HepG2 (cell line): ENCODE measurements around the gene IL1A. TPM values are rescaled to one million over a fixed set of nuclear protein-coding genes. Genes with fewer than 3 reads are reported as not detected.

ENCODE experiments used
- ARID2 ChIP-seq: sonication (generic); formaldehyde crosslinking; IDR thresholded peaks from 2 replicates; pipeline ENCODE4 v1.8.1; 2022; ENCODE audit warnings: mild to moderate bottlenecking, missing genetic modification reagents, borderline replicate concordance
- ATF1 ChIP-seq: IDR thresholded peaks from 2 replicates; pipeline ENCODE4 v1.6.1; 2016; ENCODE audit warnings: mild to moderate bottlenecking, control low read depth
- CREB3 ChIP-seq: sonication (generic); formaldehyde crosslinking; IDR thresholded peaks from 2 replicates; pipeline ENCODE4 v1.5.0; 2020; ENCODE audit warnings: missing genetic modification reagents
- DR1 ChIP-seq: sonication (generic); formaldehyde crosslinking; IDR thresholded peaks from 2 replicates; pipeline ENCODE4 v1.8.0; 2021; ENCODE audit warnings: mild to moderate bottlenecking, missing genetic modification reagents, inconsistent platforms
- ESRRA ChIP-seq: sonication (generic); formaldehyde crosslinking; IDR thresholded peaks from 2 replicates; pipeline ENCODE4 v1.5.1; 2020; ENCODE audit warnings: mild to moderate bottlenecking, low read depth, missing genetic modification reagents
- GABPB1 ChIP-seq: IDR thresholded peaks from 2 replicates; pipeline ENCODE4 v1.6.1; 2016; ENCODE audit warnings: mild to moderate bottlenecking, missing genetic modification reagents, moderate library complexity, missing compliant biosample characterization
- MXI1 ChIP-seq: IDR thresholded peaks from 3 replicates; pipeline ENCODE4 v1.6.1; 2012; ENCODE audit warnings: low read depth, low read length, inconsistent platforms, borderline replicate concordance
- NR2C2 ChIP-seq: sonication (generic); formaldehyde crosslinking; IDR thresholded peaks from 2 replicates; pipeline ENCODE4 v1.4.0; 2020; ENCODE audit warnings: missing genetic modification reagents, mild to moderate bottlenecking, moderate library complexity, borderline replicate concordance
- RXRA ChIP-seq: sonication (generic); formaldehyde crosslinking; IDR thresholded peaks from 2 replicates; pipeline ENCODE4 v1.5.1; 2020; ENCODE audit warnings: missing genetic modification reagents
- SNAI1 ChIP-seq: sonication (generic); formaldehyde crosslinking; IDR thresholded peaks from 2 replicates; pipeline ENCODE4 v1.5.0; 2020; ENCODE audit warnings: mild to moderate bottlenecking, missing genetic modification reagents, borderline replicate concordance
- SYNCRIP ChIP-seq: fragments of 200-400 bp; formaldehyde crosslinking; IDR thresholded peaks from 2 replicates; pipeline ENCODE4 v1.6.1; 2018; ENCODE audit warnings: mild to moderate bottlenecking, low read depth, low read length; ENCODE audit not compliant: insufficient read depth
- TARDBP ChIP-seq: sonication (generic); formaldehyde crosslinking; IDR thresholded peaks from 2 replicates; pipeline ENCODE4 v1.8.0; 2022; ENCODE audit warnings: mild to moderate bottlenecking, missing genetic modification reagents
- THYN1 ChIP-seq: sonication (generic); formaldehyde crosslinking; IDR thresholded peaks from 2 replicates; pipeline ENCODE4 v1.8.1; 2023; ENCODE audit warnings: low read depth, mild to moderate bottlenecking, moderate library complexity, missing genetic modification reagents, borderline replicate concordance
- WIZ ChIP-seq: sonication (generic); formaldehyde crosslinking; IDR thresholded peaks from 2 replicates; pipeline ENCODE4 v1.5.1; 2020; ENCODE audit warnings: mild to moderate bottlenecking, missing genetic modification reagents
- ZNF260 ChIP-seq: sonication (generic); formaldehyde crosslinking; IDR thresholded peaks from 2 replicates; pipeline ENCODE4 v1.4.0; 2020; ENCODE audit warnings: missing genetic modification reagents, low read depth, mild to moderate bottlenecking, borderline replicate concordance
- ZNF562 ChIP-seq: sonication (generic); formaldehyde crosslinking; IDR thresholded peaks from 2 replicates; pipeline ENCODE4 v1.8.0; 2022; ENCODE audit warnings: missing genetic modification reagents, borderline replicate concordance
- ZNF563 ChIP-seq: sonication (generic); formaldehyde crosslinking; IDR thresholded peaks from 2 replicates; pipeline ENCODE4 v1.8.0; 2022; ENCODE audit warnings: mild to moderate bottlenecking, moderate library complexity, missing genetic modification reagents
- ZNF670 ChIP-seq: sonication (generic); formaldehyde crosslinking; IDR thresholded peaks from 2 replicates; pipeline ENCODE4 v1.8.0; 2022; ENCODE audit warnings: mild to moderate bottlenecking, missing genetic modification reagents, borderline replicate concordance
- ZNF780A ChIP-seq: sonication (generic); formaldehyde crosslinking; IDR thresholded peaks from 2 replicates; pipeline ENCODE4 v1.8.0; 2022; ENCODE audit warnings: mild to moderate bottlenecking, missing genetic modification reagents, moderate library complexity
- ZNF878 ChIP-seq: sonication (generic); formaldehyde crosslinking; IDR thresholded peaks from 2 replicates; pipeline ENCODE4 v1.8.1; 2023; ENCODE audit warnings: mild to moderate bottlenecking, missing genetic modification reagents, moderate library complexity
- polyA plus RNA-seq, 8 experiments: library from polyadenylated mRNA; depleted of rRNA in 3 of 8; stranded (reverse) in 7 of 8; unstranded in 1 of 8; fragments of >200 nt; fragmentation: Illumina TruSeq in 4 of 8; extraction: Trizol in 4 of 8; gene quantifications; 2 replicates each; pipeline versions ENCODE4 v1.2.1 to v1.2.3, GENCODE V29; 2011 to 2016; ENCODE audit warnings: low read depth in 4 of 8, missing spikeins in 1 of 8, mixed read lengths in 1 of 8; ENCODE audit not compliant: insufficient read depth in 1 of 8
- total RNA-seq, 5 experiments: library from RNA; depleted of rRNA; stranded (reverse); fragments of >200 nt; fragmentation: Illumina TruSeq; extraction: Trizol; gene quantifications; 2 replicates each; pipeline ENCODE4 v1.2.3, GENCODE V29; 2016; ENCODE audit warnings: low read depth in 1 of 5
- TF ChIP-seq, protein P1 (sequence below): sonication (generic); formaldehyde crosslinking; IDR thresholded peaks from 2 replicates; pipeline ENCODE4 v1.4.0; 2020; ENCODE audit warnings: mild to moderate bottlenecking, missing genetic modification reagents
- TF ChIP-seq, protein P2 (sequence below): sonication (generic); formaldehyde crosslinking; IDR thresholded peaks from 2 replicates; pipeline ENCODE4 v1.4.0; 2020; ENCODE audit warnings: mild to moderate bottlenecking, missing genetic modification reagents
- TF ChIP-seq, protein P3 (sequence below): sonication (generic); formaldehyde crosslinking; IDR thresholded peaks from 2 replicates; pipeline ENCODE4 v1.4.0; 2020; ENCODE audit warnings: missing genetic modification reagents

The IL1A gene
- total and polyA plus RNA-seq, 2 of the 13 experiments (the other 11 are each of a cell fraction or from before 2014, with no cell fraction given): not detected

- peak; percentile 58; the same call in 1 of the 2 replicates for TF ChIP-seq CREB3
- peak; percentile 92 for TF ChIP-seq TARDBP (CRISPR knock-in tag)
- TF ChIP-seq ZNF562 (CRISPR knock-in tag): no peak
- peak; percentile 98 for TF ChIP-seq ZNF878
- no peak for TF ChIP-seq THYN1 (CRISPR knock-in tag)
- no peak for TF ChIP-seq ZNF563 (CRISPR knock-in tag)
- peak; percentile 83; the same call in 1 of the 3 replicates for TF ChIP-seq MXI1
- no peak for TF ChIP-seq SYNCRIP
- peak; percentile 80; the same call in 1 of the 2 replicates for TF ChIP-seq WIZ (CRISPR knock-in tag)
- TF ChIP-seq ZNF260 (CRISPR knock-in tag): no peak
- TF ChIP-seq ARID2: peak; percentile 79
- TF ChIP-seq NR2C2 (CRISPR knock-in tag): peak; percentile 70
- TF ChIP-seq, protein P1, sequence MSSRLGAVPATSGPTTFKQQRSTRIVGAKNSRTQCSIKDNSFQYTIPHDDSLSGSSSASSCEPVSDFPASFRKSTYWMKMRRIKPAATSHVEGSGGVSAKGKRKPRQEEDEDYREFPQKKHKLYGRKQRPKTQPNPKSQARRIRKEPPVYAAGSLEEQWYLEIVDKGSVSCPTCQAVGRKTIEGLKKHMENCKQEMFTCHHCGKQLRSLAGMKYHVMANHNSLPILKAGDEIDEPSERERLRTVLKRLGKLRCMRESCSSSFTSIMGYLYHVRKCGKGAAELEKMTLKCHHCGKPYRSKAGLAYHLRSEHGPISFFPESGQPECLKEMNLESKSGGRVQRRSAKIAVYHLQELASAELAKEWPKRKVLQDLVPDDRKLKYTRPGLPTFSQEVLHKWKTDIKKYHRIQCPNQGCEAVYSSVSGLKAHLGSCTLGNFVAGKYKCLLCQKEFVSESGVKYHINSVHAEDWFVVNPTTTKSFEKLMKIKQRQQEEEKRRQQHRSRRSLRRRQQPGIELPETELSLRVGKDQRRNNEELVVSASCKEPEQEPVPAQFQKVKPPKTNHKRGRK (CRISPR knock-in tag): no peak
- peak; percentile 79; the same call in 1 of the 2 replicates for TF ChIP-seq ZNF780A (CRISPR knock-in tag)
- TF ChIP-seq, protein P2, sequence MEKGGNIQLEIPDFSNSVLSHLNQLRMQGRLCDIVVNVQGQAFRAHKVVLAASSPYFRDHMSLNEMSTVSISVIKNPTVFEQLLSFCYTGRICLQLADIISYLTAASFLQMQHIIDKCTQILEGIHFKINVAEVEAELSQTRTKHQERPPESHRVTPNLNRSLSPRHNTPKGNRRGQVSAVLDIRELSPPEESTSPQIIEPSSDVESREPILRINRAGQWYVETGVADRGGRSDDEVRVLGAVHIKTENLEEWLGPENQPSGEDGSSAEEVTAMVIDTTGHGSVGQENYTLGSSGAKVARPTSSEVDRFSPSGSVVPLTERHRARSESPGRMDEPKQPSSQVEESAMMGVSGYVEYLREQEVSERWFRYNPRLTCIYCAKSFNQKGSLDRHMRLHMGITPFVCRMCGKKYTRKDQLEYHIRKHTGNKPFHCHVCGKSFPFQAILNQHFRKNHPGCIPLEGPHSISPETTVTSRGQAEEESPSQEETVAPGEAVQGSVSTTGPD (CRISPR knock-in tag): 0 out of 2 replicates have a peak, but pooled peaks have one; percentile 47
- TF ChIP-seq ATF1 (CRISPR knock-in tag): peak; percentile 76; the same call in 1 of the 2 replicates
- peak; percentile 92 for TF ChIP-seq ZNF670 (CRISPR knock-in tag)
- TF ChIP-seq ESRRA (CRISPR knock-in tag): peak; percentile 41; the same call in 1 of the 2 replicates
- TF ChIP-seq, protein P3, sequence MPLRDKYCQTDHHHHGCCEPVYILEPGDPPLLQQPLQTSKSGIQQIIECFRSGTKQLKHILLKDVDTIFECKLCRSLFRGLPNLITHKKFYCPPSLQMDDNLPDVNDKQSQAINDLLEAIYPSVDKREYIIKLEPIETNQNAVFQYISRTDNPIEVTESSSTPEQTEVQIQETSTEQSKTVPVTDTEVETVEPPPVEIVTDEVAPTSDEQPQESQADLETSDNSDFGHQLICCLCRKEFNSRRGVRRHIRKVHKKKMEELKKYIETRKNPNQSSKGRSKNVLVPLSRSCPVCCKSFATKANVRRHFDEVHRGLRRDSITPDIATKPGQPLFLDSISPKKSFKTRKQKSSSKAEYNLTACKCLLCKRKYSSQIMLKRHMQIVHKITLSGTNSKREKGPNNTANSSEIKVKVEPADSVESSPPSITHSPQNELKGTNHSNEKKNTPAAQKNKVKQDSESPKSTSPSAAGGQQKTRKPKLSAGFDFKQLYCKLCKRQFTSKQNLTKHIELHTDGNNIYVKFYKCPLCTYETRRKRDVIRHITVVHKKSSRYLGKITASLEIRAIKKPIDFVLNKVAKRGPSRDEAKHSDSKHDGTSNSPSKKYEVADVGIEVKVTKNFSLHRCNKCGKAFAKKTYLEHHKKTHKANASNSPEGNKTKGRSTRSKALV (CRISPR knock-in tag): peak; percentile 79; the same call in 1 of the 2 replicates
- peak; percentile 47; the same call in 1 of the 2 replicates for TF ChIP-seq GABPB1 (CRISPR knock-in tag)
- TF ChIP-seq DR1 (CRISPR knock-in tag): no peak
- 0 out of 2 replicates have a peak, but pooled peaks have one; percentile 60 for TF ChIP-seq SNAI1
- peak; percentile 75; the same call in 1 of the 2 replicates for TF ChIP-seq RXRA (CRISPR knock-in tag)
These were observed 34.0 kb upstream of the IL1A start (continued) for GRCh38 chr2:112818094-112818902.
